Measurements from ENCODE around the gene CEP95. TPM values are rescaled to one million over a fixed set of nuclear protein-coding genes. Genes with fewer than 3 reads are reported as not detected.

CEP95 gene
- total and polyA plus RNA-seq, 2 of the 13 experiments (the other 11 are each of a cell fraction or from before 2014, with no cell fraction given), result 65.9 to 68.8 TPM

- TF ChIP-seq ZBTB39 (CRISPR knock-in tag; IDR thresholded peaks at IDR 0.05), result peak; percentile 93; the same call in 1 of the 2 replicates
- TF ChIP-seq SP5 (CRISPR knock-in tag; IDR thresholded peaks at IDR 0.05; ENCODE audit: borderline replicate concordance, low read depth), result peak; percentile 93
- peak; percentile 16; the same call in 1 of the 2 replicates for TF ChIP-seq ZZZ3 (CRISPR knock-in tag; IDR thresholded peaks at IDR 0.05; ENCODE audit: borderline replicate concordance)
- TF ChIP-seq ZNF337 (CRISPR knock-in tag; IDR thresholded peaks at IDR 0.05; ENCODE audit: borderline replicate concordance, low read depth), result no peak
- TF ChIP-seq ZNF124 (CRISPR knock-in tag; IDR thresholded peaks at IDR 0.05), result no peak
- TF ChIP-seq, protein P1, sequence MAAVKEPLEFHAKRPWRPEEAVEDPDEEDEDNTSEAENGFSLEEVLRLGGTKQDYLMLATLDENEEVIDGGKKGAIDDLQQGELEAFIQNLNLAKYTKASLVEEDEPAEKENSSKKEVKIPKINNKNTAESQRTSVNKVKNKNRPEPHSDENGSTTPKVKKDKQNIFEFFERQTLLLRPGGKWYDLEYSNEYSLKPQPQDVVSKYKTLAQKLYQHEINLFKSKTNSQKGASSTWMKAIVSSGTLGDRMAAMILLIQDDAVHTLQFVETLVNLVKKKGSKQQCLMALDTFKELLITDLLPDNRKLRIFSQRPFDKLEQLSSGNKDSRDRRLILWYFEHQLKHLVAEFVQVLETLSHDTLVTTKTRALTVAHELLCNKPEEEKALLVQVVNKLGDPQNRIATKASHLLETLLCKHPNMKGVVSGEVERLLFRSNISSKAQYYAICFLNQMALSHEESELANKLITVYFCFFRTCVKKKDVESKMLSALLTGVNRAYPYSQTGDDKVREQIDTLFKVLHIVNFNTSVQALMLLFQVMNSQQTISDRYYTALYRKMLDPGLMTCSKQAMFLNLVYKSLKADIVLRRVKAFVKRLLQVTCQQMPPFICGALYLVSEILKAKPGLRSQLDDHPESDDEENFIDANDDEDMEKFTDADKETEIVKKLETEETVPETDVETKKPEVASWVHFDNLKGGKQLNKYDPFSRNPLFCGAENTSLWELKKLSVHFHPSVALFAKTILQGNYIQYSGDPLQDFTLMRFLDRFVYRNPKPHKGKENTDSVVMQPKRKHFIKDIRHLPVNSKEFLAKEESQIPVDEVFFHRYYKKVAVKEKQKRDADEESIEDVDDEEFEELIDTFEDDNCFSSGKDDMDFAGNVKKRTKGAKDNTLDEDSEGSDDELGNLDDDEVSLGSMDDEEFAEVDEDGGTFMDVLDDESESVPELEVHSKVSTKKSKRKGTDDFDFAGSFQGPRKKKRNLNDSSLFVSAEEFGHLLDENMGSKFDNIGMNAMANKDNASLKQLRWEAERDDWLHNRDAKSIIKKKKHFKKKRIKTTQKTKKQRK (IDR thresholded peaks at IDR 0.05; ENCODE audit: low read length), result no peak
- TF ChIP-seq, protein P2, sequence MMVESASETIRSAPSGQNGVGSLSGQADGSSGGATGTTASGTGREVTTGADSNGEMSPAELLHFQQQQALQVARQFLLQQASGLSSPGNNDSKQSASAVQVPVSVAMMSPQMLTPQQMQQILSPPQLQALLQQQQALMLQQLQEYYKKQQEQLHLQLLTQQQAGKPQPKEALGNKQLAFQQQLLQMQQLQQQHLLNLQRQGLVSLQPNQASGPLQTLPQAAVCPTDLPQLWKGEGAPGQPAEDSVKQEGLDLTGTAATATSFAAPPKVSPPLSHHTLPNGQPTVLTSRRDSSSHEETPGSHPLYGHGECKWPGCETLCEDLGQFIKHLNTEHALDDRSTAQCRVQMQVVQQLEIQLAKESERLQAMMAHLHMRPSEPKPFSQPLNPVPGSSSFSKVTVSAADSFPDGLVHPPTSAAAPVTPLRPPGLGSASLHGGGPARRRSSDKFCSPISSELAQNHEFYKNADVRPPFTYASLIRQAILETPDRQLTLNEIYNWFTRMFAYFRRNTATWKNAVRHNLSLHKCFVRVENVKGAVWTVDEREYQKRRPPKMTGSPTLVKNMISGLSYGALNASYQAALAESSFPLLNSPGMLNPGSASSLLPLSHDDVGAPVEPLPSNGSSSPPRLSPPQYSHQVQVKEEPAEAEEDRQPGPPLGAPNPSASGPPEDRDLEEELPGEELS (CRISPR knock-in tag; IDR thresholded peaks at IDR 0.05), result peak; percentile 78; the same call in 1 of the 2 replicates
- no peak for TF ChIP-seq ZFP1 (CRISPR knock-in tag; IDR thresholded peaks at IDR 0.05)
- peak; percentile 88 for TF ChIP-seq SP4 (CRISPR knock-in tag; IDR thresholded peaks at IDR 0.05)
- TF ChIP-seq TERF1 (CRISPR knock-in tag; IDR thresholded peaks at IDR 0.05), result no peak
- TF ChIP-seq, protein P3, sequence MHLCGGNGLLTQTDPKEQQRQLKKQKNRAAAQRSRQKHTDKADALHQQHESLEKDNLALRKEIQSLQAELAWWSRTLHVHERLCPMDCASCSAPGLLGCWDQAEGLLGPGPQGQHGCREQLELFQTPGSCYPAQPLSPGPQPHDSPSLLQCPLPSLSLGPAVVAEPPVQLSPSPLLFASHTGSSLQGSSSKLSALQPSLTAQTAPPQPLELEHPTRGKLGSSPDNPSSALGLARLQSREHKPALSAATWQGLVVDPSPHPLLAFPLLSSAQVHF (CRISPR knock-in tag; IDR thresholded peaks at IDR 0.05), result peak; percentile 26; the same call in 1 of the 2 replicates
- TF ChIP-seq, protein P4, sequence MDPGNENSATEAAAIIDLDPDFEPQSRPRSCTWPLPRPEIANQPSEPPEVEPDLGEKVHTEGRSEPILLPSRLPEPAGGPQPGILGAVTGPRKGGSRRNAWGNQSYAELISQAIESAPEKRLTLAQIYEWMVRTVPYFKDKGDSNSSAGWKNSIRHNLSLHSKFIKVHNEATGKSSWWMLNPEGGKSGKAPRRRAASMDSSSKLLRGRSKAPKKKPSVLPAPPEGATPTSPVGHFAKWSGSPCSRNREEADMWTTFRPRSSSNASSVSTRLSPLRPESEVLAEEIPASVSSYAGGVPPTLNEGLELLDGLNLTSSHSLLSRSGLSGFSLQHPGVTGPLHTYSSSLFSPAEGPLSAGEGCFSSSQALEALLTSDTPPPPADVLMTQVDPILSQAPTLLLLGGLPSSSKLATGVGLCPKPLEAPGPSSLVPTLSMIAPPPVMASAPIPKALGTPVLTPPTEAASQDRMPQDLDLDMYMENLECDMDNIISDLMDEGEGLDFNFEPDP (CRISPR knock-in tag; conservative IDR thresholded peaks at IDR 0.05), result peak; percentile 99
- no peak for TF ChIP-seq TGIF2 (CRISPR knock-in tag; IDR thresholded peaks at IDR 0.05)
- no peak; the same call in 1 of the 2 replicates for TF ChIP-seq ZBTB38 (CRISPR knock-in tag; IDR thresholded peaks at IDR 0.05)
- TF ChIP-seq ARHGAP35 (CRISPR knock-in tag; IDR thresholded peaks at IDR 0.05; ENCODE audit: borderline replicate concordance), result no peak
- no peak; the same call in 1 of the 2 replicates for TF ChIP-seq GABPA (IDR thresholded peaks at IDR 0.05; ENCODE audit: low read depth, low read length)
- no peak for TF ChIP-seq GABPA (CRISPR knock-in tag; IDR thresholded peaks at IDR 0.05; ENCODE audit: low read depth)
- peak; percentile 52 for TF ChIP-seq THRA (CRISPR knock-in tag; IDR thresholded peaks at IDR 0.05; ENCODE audit: borderline replicate concordance)
Observed at GRCh38 chr17:64506201-64506575, 589 bp upstream of the CEP95 start, which contains the start of gene DDX5 (continued).

Data from HepG2 (cell line).